OCI-LY1 (cell line): ENCODE measurements around the gene PRR33.

Source experiments
- H2AFZ ChIP-seq: fragments of 200-600 bp; sonication (generic), shearing (Covaris generic); 2 replicates; pipeline ENCODE4 v1.6.0; 2014; ENCODE audit warnings: antibody characterized with exemption, mild to moderate bottlenecking, low read length
- H3F3A ChIP-seq: fragments of 200-600 bp; sonication (generic), shearing (Covaris generic); 2 replicates; pipeline ENCODE4 v1.6.0; 2014; ENCODE audit warnings: mild to moderate bottlenecking, antibody characterized with exemption, low read length, moderate library complexity; ENCODE audit not compliant: insufficient read depth
- H3K27ac ChIP-seq: fragments of 200-600 bp; sonication (generic); 2 replicates; pipeline ENCODE4 v1.5.1; 2014; ENCODE audit warnings: low read length, mixed run types, mild to moderate bottlenecking, low read depth; ENCODE audit not compliant: poor library complexity, severe bottlenecking
- H3K27me3 ChIP-seq: fragments of 200-600 bp; sonication (generic); 2 replicates; pipeline ENCODE4 v1.6.0; 2014; ENCODE audit warnings: antibody characterized with exemption, mild to moderate bottlenecking, low read length, moderate library complexity; ENCODE audit not compliant: insufficient read depth
- H3K36me3 ChIP-seq: fragments of 200-600 bp; sonication (generic); 2 replicates; pipeline ENCODE4 v1.6.1; 2014; ENCODE audit warnings: mild to moderate bottlenecking, antibody characterized with exemption, low read length, moderate library complexity, mixed read lengths; ENCODE audit not compliant: insufficient read depth
- H3K4me1 ChIP-seq: fragments of 200-600 bp; sonication (generic); 2 replicates; pipeline ENCODE4 v1.5.1; 2014; ENCODE audit warnings: mild to moderate bottlenecking, low read length, moderate library complexity; ENCODE audit not compliant: insufficient read depth, severe bottlenecking
- H3K4me2 ChIP-seq: fragments of 200-600 bp; sonication (generic), shearing (Covaris generic); 2 replicates; pipeline ENCODE4 v1.6.1; 2014; ENCODE audit warnings: low read length
- H3K4me3 ChIP-seq: fragments of 200-600 bp; sonication (generic); 2 replicates; pipeline ENCODE4 v1.5.1; 2014; ENCODE audit warnings: low read length, low read depth, mild to moderate bottlenecking, mixed read lengths; ENCODE audit not compliant: poor library complexity, severe bottlenecking
- H3K79me2 ChIP-seq: fragments of 200-600 bp; shearing (Covaris generic); 2 replicates; pipeline ENCODE4 v1.6.1; 2016; ENCODE audit warnings: mixed run types, low read length, mixed read lengths; ENCODE audit not compliant: insufficient read depth
- H3K9ac ChIP-seq: fragments of 200-600 bp; sonication (generic), shearing (Covaris generic); 2 replicates; pipeline ENCODE4 v1.6.1; 2014; ENCODE audit warnings: mild to moderate bottlenecking, low read length, mixed read lengths
- H3K9me2 ChIP-seq: fragments of 200-600 bp; sonication (generic), shearing (Covaris generic); 2 replicates; pipeline ENCODE4 v1.6.1; 2014; ENCODE audit warnings: low read depth, mild to moderate bottlenecking, low read length, mixed read lengths
- H3K9me3 ChIP-seq: fragments of 200-600 bp; shearing (Covaris generic); 2 replicates; pipeline ENCODE4 v1.6.1; 2014; ENCODE audit warnings: low read length, mixed read lengths
- H4K20me1 ChIP-seq: fragments of 200-600 bp; sonication (generic), shearing (Covaris generic); 2 replicates; pipeline ENCODE4 v1.6.0; 2016; ENCODE audit warnings: mild to moderate bottlenecking, low read length; ENCODE audit not compliant: insufficient read depth
- EZH2 ChIP-seq: fragments of 200-600 bp; sonication (generic), shearing (Covaris generic); IDR thresholded peaks from 2 replicates; pipeline ENCODE4 v1.8.0; 2017; ENCODE audit warnings: borderline replicate concordance, mixed run types, mild to moderate bottlenecking, antibody characterized with exemption, low read length, moderate library complexity, mixed read lengths
- TF ChIP-seq, protein P1 (sequence below): fragments of 200-600 bp; sonication (generic), shearing (Covaris generic); IDR thresholded peaks from 2 replicates; pipeline ENCODE4 v1.5.1; 2017; ENCODE audit warnings: mild to moderate bottlenecking, antibody characterized with exemption, low read length, moderate library complexity, mixed read lengths

PRR33 gene

DNA sequence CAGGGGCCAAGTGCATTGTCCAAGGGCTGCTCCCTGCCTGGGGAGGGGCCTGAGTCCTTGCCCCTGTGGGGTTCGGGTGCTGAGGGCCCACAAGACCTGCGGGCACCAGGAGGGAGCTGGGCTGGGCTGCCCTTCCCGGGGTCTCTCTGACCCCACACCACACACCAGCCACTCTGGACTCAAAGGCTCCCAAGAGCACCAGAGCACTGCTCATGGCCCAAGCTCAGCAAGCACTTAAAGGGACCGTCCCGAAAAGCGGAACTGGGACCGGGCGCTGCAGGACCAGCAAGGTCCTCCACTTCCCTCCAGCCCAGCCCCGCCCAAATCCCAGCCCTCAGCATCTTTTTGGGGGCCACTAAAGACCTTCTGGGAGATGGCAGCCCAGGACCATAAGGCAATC lies 33.5 kb downstream of the PRR33 start:
- peaks cover 14% of the 10 kb centered on the region for H3K79me2 ChIP-seq
- H3K9ac ChIP-seq, result no peak overlapping the region
- no peak overlapping the region for H2AFZ ChIP-seq
- peaks cover 17% of the 10 kb centered on the region for H3K4me1 ChIP-seq
- H3K9me2 ChIP-seq, result no peaks in the 10 kb centered on the region
- H3K27ac ChIP-seq, result no peak overlapping the region
- no peaks in the 10 kb centered on the region for H3K9me3 ChIP-seq
- H3F3A ChIP-seq, result no peaks in the 10 kb centered on the region
- no peak overlapping the region for H3K4me2 ChIP-seq
- TF ChIP-seq EZH2, result no peak
- TF ChIP-seq, protein P1, sequence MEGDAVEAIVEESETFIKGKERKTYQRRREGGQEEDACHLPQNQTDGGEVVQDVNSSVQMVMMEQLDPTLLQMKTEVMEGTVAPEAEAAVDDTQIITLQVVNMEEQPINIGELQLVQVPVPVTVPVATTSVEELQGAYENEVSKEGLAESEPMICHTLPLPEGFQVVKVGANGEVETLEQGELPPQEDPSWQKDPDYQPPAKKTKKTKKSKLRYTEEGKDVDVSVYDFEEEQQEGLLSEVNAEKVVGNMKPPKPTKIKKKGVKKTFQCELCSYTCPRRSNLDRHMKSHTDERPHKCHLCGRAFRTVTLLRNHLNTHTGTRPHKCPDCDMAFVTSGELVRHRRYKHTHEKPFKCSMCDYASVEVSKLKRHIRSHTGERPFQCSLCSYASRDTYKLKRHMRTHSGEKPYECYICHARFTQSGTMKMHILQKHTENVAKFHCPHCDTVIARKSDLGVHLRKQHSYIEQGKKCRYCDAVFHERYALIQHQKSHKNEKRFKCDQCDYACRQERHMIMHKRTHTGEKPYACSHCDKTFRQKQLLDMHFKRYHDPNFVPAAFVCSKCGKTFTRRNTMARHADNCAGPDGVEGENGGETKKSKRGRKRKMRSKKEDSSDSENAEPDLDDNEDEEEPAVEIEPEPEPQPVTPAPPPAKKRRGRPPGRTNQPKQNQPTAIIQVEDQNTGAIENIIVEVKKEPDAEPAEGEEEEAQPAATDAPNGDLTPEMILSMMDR, result no peak
- no peaks in the 10 kb centered on the region for H3K27me3 ChIP-seq
- no peak overlapping the region for H3K4me3 ChIP-seq
- H4K20me1 ChIP-seq, result no peaks in the 10 kb centered on the region; the same call in 1 of the 2 replicates
- peaks cover 48% of the 10 kb centered on the region for H3K36me3 ChIP-seq

DNA sequence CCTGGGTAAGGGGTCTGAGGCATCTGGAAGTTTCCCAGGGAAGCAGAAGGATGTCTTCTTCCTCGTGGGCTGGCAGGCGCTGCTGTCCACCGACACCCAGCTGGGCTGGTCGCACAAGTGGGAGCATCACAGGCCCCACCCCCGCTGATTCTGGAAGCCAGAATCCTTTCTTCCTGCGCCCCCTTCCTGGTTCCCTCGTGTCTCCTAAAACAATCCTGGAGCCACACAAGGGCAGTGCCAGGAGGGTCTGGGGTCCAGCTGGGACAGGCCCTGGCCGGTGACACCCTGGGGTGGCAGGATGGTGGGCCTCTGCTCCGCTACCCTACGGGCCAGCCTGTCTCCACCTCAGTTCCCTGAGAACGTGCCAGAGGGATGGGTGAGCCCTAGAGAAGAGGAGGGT lies 34.6 kb downstream of the PRR33 start:
- Histone ChIP-seq H3K27me3 (no peaks in the 10 kb centered on the region), H3K9me3 (no peaks in the 10 kb centered on the region), H2AFZ (no peak overlapping the region), H3F3A (no peaks in the 10 kb centered on the region), H3K36me3 (peaks cover 37% of the 10 kb centered on the region), H3K4me1 (peaks cover 28% of the 10 kb centered on the region), H3K9me2 (no peaks in the 10 kb centered on the region), H3K27ac (no peak overlapping the region), H3K4me3 (no peak overlapping the region), H3K4me2 (no peak overlapping the region), H3K9ac (no peak overlapping the region), H3K79me2 (peaks cover 17% of the 10 kb centered on the region), H4K20me1 (no peaks in the 10 kb centered on the region; the same call in 1 of the 2 replicates)
- no peak for TF ChIP-seq EZH2
- TF ChIP-seq, protein P1, result no peak

DNA sequence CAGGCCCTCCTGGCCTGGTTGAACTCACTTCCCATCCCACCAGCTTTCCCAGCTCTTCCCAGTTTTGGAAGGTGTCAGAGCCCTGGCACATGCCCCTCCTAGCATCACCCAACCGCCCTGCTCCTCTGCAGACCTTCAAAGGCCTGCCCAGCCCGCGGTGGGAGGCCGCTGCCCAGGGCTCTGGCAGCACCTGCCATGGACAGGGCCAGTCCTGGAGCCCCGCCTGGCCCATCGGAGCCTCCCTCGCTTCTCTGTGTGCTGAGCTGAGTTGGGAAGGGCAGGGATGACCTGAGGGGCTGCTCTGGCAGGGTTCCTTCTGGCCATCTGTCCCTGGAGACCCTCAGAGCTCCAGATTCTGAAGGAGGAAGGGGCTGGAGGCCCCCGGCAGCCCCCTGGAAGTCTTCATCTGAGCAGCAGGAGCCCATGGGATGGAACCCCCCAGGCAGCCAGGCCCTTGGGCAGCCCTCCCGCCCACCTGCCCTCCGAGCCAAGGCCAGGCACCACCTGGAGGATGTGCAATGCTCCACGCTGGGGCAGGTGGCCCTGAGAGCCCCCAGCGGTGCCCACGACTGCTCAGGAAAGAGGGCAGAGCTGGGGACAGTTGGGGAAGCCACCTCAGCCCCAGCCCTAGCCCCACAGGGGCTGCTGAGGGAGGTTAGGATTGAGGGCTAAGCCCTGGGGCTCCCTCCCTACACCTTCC lies 35.2 kb downstream of the PRR33 start:
- no peaks in the 10 kb centered on the region; the same call in 1 of the 2 replicates for H4K20me1 ChIP-seq
- H3K27me3 ChIP-seq, result no peaks in the 10 kb centered on the region
- H2AFZ ChIP-seq, result no peak overlapping the region
- H3K9ac ChIP-seq, result no peak overlapping the region
- no peak overlapping the region for H3K27ac ChIP-seq
- no peak for TF ChIP-seq EZH2
- H3K9me2 ChIP-seq, result no peaks in the 10 kb centered on the region
- peaks cover 32% of the 10 kb centered on the region for H3K36me3 ChIP-seq
- no peak overlapping the region for H3K4me2 ChIP-seq
- no peaks in the 10 kb centered on the region for H3K9me3 ChIP-seq
- H3K4me1 ChIP-seq, result peaks cover 34% of the 10 kb centered on the region
- peaks cover 17% of the 10 kb centered on the region for H3K79me2 ChIP-seq
- no peak overlapping the region for H3K4me3 ChIP-seq
- no peaks in the 10 kb centered on the region for H3F3A ChIP-seq

DNA sequence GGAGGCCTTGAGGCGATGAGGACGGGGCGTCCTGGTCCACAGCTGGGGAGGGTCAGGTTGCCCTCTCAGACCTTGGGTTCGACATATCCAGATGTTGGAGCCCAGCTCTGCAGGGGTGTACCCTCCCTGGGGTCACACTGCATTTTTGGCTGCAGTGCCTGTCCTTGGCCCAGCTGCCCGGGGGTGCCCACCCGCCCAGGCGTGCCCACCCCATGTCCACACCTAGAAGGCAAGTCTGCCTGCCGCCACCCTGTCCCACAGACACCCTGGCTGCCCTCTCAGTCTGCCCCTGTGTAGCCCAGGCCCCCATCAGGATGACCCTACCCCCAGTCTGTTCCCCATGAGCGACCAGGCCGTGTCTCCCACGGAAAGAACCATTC lies 35.8 kb downstream of the PRR33 start:
- peaks cover 26% of the 10 kb centered on the region for H3K36me3 ChIP-seq
- H3K27ac ChIP-seq, result no peak overlapping the region
- peak overlapping the region; percentile 83; the same call in 1 of the 2 replicates for H3K4me2 ChIP-seq
- no peak overlapping the region for H2AFZ ChIP-seq
- no peaks in the 10 kb centered on the region for H3K27me3 ChIP-seq
- H3K4me1 ChIP-seq, result peaks cover 40% of the 10 kb centered on the region
- no peaks in the 10 kb centered on the region for H3K9me3 ChIP-seq
- H3K9me2 ChIP-seq, result no peaks in the 10 kb centered on the region
- peaks cover 17% of the 10 kb centered on the region for H3K79me2 ChIP-seq
- H4K20me1 ChIP-seq, result no peaks in the 10 kb centered on the region
- no peak overlapping the region for H3K9ac ChIP-seq
- no peak overlapping the region for H3K4me3 ChIP-seq
- TF ChIP-seq, protein P1, result no peak
- no peak for TF ChIP-seq EZH2
- H3F3A ChIP-seq, result no peaks in the 10 kb centered on the region
